ENCODE measurements around the gene MEP1A. TPM values are rescaled to one million over a fixed set of nuclear protein-coding genes. Genes with fewer than 3 reads are reported as not detected.
"Not testable (repeated sequence)": the region's sequence is repeated elsewhere in the genome, so short reads cannot be mapped to it uniquely, and the experiment has no call there.

The MEP1A gene
- total RNA-seq, 3 donors from 2014 or later (not counting 1 experiment from before 2014, with no cell fraction given) = not detected

GRCh38 chr6:46849361-46849690, 56.1 kb downstream of the MEP1A start:
- Histone ChIP-seq H3K27ac (ENCODE audit: low read length) (no peak overlapping the region), H3K4me1 (ENCODE audit: control insufficient read depth, insufficient read depth, low read length) (no peaks in the 10 kb centered on the region), H3K27me3 (ENCODE audit: control insufficient read depth, insufficient read depth, low read length) (no peaks in the 10 kb centered on the region), H3K36me3 (ENCODE audit: control insufficient read depth, insufficient read depth, low read length) (no peaks in the 10 kb centered on the region), H3K4me3 (ENCODE audit: low read length) (no peak overlapping the region), H3K9me3 (ENCODE audit: control insufficient read depth, insufficient read depth, low read length) (no peaks in the 10 kb centered on the region)
- WGBS (ENCODE audit: insufficient coverage) = 77% methylated on average over 4 of the region's 5 CpGs
- H3K9me3 Mint-ChIP-seq = no peaks in the 10 kb centered on the region
- H3K4me1 Mint-ChIP-seq = peaks cover 6% of the 10 kb centered on the region in 2 donors
- H3K4me3 Mint-ChIP-seq = no peak overlapping the region
- no peak for TF ChIP-seq CTCF (IDR thresholded peaks at IDR 0.05)
- no peak for ATAC-seq
- H3K36me3 Mint-ChIP-seq = no peaks in the 10 kb centered on the region
- no peak overlapping the region for H3K27ac Mint-ChIP-seq
- intact Hi-C loops (cut with micrococcal nuclease) = loop anchor here (10.0 kb wide), 1 partner anchor 195 kb away; the partner anchor contains the start of gene ADGRF1
- H3K27me3 Mint-ChIP-seq (ENCODE audit: low read depth in 2 of 2) = peaks cover 12 to 15% of the 10 kb centered on the region in 2 donors
- DNase-seq = no peak

GRCh38 chr6:46850792-46851191, 57.6 kb downstream of the MEP1A start:
- Mint-ChIP-seq H3K27ac (no peak overlapping the region), H3K27me3 (ENCODE audit: low read depth in 2 of 2) (peaks cover 12 to 17% of the 10 kb centered on the region in 2 donors), H3K4me3 (no peak overlapping the region)

GRCh38 chr6:46851576-46851975, 58.4 kb downstream of the MEP1A start:
- H3K9me3 Mint-ChIP-seq; H3K4me3 ChIP-seq (ENCODE audit: low read length); H3K27ac Mint-ChIP-seq; H3K4me1 ChIP-seq (ENCODE audit: control insufficient read depth, insufficient read depth, low read length); ATAC-seq; intact Hi-C loops (cut with micrococcal nuclease); H3K27me3 ChIP-seq (ENCODE audit: control insufficient read depth, insufficient read depth, low read length); H3K27ac ChIP-seq (ENCODE audit: low read length); H3K36me3 ChIP-seq (ENCODE audit: control insufficient read depth, insufficient read depth, low read length); H3K4me3 Mint-ChIP-seq; H3K36me3 Mint-ChIP-seq; H3K4me1 Mint-ChIP-seq; H3K9me3 ChIP-seq (ENCODE audit: control insufficient read depth, insufficient read depth, low read length); DNase-seq: not testable (repeated sequence)
- H3K27me3 Mint-ChIP-seq (ENCODE audit: low read depth in 2 of 2) = peaks cover 12 to 17% of the 10 kb centered on the region in 2 donors
- WGBS (ENCODE audit: insufficient coverage) = 81% methylated on average over 2 of the region's 4 CpGs

More at GRCh38 chr6:46850792-46851191, 57.6 kb downstream of the MEP1A start:
- no peaks in the 10 kb centered on the region for H3K36me3 Mint-ChIP-seq
- Histone ChIP-seq H3K27me3 (ENCODE audit: control insufficient read depth, insufficient read depth, low read length) (no peaks in the 10 kb centered on the region), H3K9me3 (ENCODE audit: control insufficient read depth, insufficient read depth, low read length) (no peaks in the 10 kb centered on the region), H3K36me3 (ENCODE audit: control insufficient read depth, insufficient read depth, low read length) (no peaks in the 10 kb centered on the region), H3K4me3 (ENCODE audit: low read length) (no peak overlapping the region), H3K27ac (ENCODE audit: low read length) (no peak overlapping the region), H3K4me1 (ENCODE audit: control insufficient read depth, insufficient read depth, low read length) (no peaks in the 10 kb centered on the region)
- intact Hi-C loops (cut with micrococcal nuclease) = no loop called here
- peaks cover 6% of the 10 kb centered on the region in 2 donors for H3K4me1 Mint-ChIP-seq
- H3K9me3 Mint-ChIP-seq = no peaks in the 10 kb centered on the region
- 80% methylated on average over 2 of the region's 2 CpGs for WGBS (ENCODE audit: insufficient coverage)
- ATAC-seq = no peak
- DNase-seq = no peak
- TF ChIP-seq CTCF (IDR thresholded peaks at IDR 0.05) = no peak

GRCh38 chr6:46855966-46856365, 62.8 kb downstream of the MEP1A start:
- H3K27ac Mint-ChIP-seq; H3K27me3 ChIP-seq (ENCODE audit: control insufficient read depth, insufficient read depth, low read length); H3K4me1 Mint-ChIP-seq; H3K4me1 ChIP-seq (ENCODE audit: control insufficient read depth, insufficient read depth, low read length); H3K27ac ChIP-seq (ENCODE audit: low read length); H3K9me3 Mint-ChIP-seq; H3K36me3 Mint-ChIP-seq; H3K9me3 ChIP-seq (ENCODE audit: control insufficient read depth, insufficient read depth, low read length); H3K4me3 ChIP-seq (ENCODE audit: low read length); H3K27me3 Mint-ChIP-seq (ENCODE audit: low read depth in 2 of 2); intact Hi-C loops (cut with micrococcal nuclease); ATAC-seq; H3K4me3 Mint-ChIP-seq; H3K36me3 ChIP-seq (ENCODE audit: control insufficient read depth, insufficient read depth, low read length): not testable (repeated sequence)
- peak in 1 of 2 donors; percentile 23 for DNase-seq
- 17% methylated on average over 1 of the region's 1 CpG for WGBS (ENCODE audit: insufficient coverage)
- TF ChIP-seq CTCF (IDR thresholded peaks at IDR 0.05) = peak; percentile 58
